K562 (cell line): Measurements from ENCODE around the gene RAD51D. TPM values are rescaled to one million over a fixed set of nuclear protein-coding genes. Genes with fewer than 3 reads are reported as not detected.
A peak's percentile ranks its signal among the peaks of the same experiment; 100 is the strongest.

Experiments
- GABPA ChIP-seq: fragments of 200-800 bp; sonication (Bioruptor generic); conservative IDR thresholded peaks from 2 replicates; pipeline ENCODE4 v1.6.1; 2016; ENCODE audit warnings: low read depth, missing genetic modification characterization, missing compliant biosample characterization
- KDM5B ChIP-seq: fragments of 200-600 bp; sonication (generic); IDR thresholded peaks from 2 replicates; pipeline ENCODE4 v1.6.1; 2012; ENCODE audit warnings: low read depth, mild to moderate bottlenecking, moderate library complexity, low read length, control low read depth, inconsistent platforms; ENCODE audit not compliant: insufficient replicate concordance
- L3MBTL2 ChIP-seq: fragments of 450-650 bp; IDR thresholded peaks from 2 replicates; pipeline ENCODE4 v1.6.1; 2016; ENCODE audit warnings: mild to moderate bottlenecking, moderate library complexity
- LARP7 ChIP-seq: fragments of 450-650 bp; IDR thresholded peaks from 2 replicates; pipeline ENCODE4 v1.6.1; 2016
- PHF8 ChIP-seq: fragments of 200-600 bp; sonication (generic); IDR thresholded peaks from 2 replicates; pipeline ENCODE4 v1.6.1; 2012; ENCODE audit warnings: mixed run types, mild to moderate bottlenecking, inconsistent platforms, low read length, moderate library complexity, borderline replicate concordance
- polyA plus RNA-seq, 8 experiments: library from polyadenylated mRNA; depleted of rRNA in 4 of 8; stranded (reverse) in 5 of 8; unstranded in 3 of 8; fragments of >200 nt; fragmentation: Nextera tagmentation in 2 of 8; fragmentation: Illumina TruSeq in 1 of 8; extraction: Ambion mirVana in 2 of 8; extraction: Trizol in 1 of 8; gene quantifications; 2 replicates each; pipeline versions ENCODE4 v1.2.1 to v1.2.3, GENCODE V29; 2011 to 2014; ENCODE audit warnings: inconsistent platforms in 1 of 8, missing spikeins in 1 of 8
- total RNA-seq, 7 experiments: library from RNA; depleted of rRNA in 6 of 7; stranded (reverse); fragments of >200 nt in 6 of 7; fragmentation: Illumina TruSeq in 2 of 7; extraction: Trizol in 2 of 7; gene quantifications; 2 replicates each; pipeline versions ENCODE4 v1.2.1 to v1.2.3, GENCODE V29; 2011 to 2021; ENCODE audit warnings: low replicate concordance in 1 of 7
- TF ChIP-seq, protein P1 (sequence below), 2 experiments: fragments of 450-650 bp; formaldehyde crosslinking in 1 of 2; IDR thresholded peaks; 2 replicates each; pipeline versions ENCODE4 v1.4.0 to v1.6.1; 2014 to 2020; ENCODE audit warnings: mild to moderate bottlenecking in 2 of 2, borderline replicate concordance in 1 of 2, low read depth in 1 of 2
- TF ChIP-seq, protein P2 (sequence below): sonication (generic); formaldehyde crosslinking; IDR thresholded peaks from 2 replicates; pipeline ENCODE4 v1.8.0; 2023; ENCODE audit warnings: mild to moderate bottlenecking, missing genetic modification reagents

RAD51D gene
- total and polyA plus RNA-seq, 9 of the 15 experiments (the other 6 are each of a cell fraction or from before 2014, with no cell fraction given): 2.2 to 16.9 (median 8.7) TPM

DNA sequence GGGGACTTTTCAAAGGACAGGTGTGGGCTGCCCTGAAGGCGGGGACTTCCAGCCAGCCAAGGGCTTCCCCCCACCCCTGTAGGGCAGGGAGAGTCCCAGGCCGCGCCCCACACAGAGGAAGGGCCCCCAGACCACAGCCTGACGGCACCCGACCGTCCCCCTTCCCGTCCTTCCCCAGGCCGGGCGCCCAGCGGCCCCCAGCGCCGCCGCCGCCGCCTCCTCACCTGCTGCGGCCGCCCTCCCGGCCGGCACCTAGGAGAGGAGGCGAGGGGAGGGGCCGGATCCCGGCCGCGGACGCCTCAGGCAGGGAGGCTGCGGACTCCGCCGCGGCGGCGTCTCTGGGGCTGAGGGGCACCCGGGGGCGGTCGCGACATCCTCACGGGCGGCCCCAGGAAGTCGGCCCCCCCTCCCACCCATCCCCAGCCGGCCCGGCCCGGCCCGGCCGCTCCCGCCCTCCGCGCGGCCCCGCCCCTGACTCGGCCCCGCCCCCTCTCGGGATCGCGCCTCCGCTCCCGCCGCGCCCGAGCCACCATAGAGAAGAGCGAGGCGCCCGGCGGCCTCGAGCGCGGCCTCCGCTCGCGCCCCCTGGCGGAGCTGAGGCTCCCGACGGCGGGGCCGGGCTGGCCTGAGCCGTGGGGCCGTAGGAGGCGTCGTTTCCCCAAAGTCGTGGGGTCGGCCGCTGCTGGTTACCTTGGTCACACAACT, 30.6 kb downstream of the RAD51D start (continued):
- TF ChIP-seq, protein P1, sequence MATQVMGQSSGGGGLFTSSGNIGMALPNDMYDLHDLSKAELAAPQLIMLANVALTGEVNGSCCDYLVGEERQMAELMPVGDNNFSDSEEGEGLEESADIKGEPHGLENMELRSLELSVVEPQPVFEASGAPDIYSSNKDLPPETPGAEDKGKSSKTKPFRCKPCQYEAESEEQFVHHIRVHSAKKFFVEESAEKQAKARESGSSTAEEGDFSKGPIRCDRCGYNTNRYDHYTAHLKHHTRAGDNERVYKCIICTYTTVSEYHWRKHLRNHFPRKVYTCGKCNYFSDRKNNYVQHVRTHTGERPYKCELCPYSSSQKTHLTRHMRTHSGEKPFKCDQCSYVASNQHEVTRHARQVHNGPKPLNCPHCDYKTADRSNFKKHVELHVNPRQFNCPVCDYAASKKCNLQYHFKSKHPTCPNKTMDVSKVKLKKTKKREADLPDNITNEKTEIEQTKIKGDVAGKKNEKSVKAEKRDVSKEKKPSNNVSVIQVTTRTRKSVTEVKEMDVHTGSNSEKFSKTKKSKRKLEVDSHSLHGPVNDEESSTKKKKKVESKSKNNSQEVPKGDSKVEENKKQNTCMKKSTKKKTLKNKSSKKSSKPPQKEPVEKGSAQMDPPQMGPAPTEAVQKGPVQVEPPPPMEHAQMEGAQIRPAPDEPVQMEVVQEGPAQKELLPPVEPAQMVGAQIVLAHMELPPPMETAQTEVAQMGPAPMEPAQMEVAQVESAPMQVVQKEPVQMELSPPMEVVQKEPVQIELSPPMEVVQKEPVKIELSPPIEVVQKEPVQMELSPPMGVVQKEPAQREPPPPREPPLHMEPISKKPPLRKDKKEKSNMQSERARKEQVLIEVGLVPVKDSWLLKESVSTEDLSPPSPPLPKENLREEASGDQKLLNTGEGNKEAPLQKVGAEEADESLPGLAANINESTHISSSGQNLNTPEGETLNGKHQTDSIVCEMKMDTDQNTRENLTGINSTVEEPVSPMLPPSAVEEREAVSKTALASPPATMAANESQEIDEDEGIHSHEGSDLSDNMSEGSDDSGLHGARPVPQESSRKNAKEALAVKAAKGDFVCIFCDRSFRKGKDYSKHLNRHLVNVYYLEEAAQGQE (IDR thresholded peaks at IDR 0.05; ENCODE audit: borderline replicate concordance): peak; percentile 55
- TF ChIP-seq, protein P1 (CRISPR knock-in tag; IDR thresholded peaks at IDR 0.05; ENCODE audit: low read depth): no peak; the same call in 1 of the 2 replicates
- TF ChIP-seq LARP7 (no peak), L3MBTL2 (peak; percentile 73), PHF8 (peak; percentile 50; the same call in 1 of the 2 replicates), GABPA (tag) (peak; percentile 64), KDM5B (peak; percentile 36)
- TF ChIP-seq, protein P2, sequence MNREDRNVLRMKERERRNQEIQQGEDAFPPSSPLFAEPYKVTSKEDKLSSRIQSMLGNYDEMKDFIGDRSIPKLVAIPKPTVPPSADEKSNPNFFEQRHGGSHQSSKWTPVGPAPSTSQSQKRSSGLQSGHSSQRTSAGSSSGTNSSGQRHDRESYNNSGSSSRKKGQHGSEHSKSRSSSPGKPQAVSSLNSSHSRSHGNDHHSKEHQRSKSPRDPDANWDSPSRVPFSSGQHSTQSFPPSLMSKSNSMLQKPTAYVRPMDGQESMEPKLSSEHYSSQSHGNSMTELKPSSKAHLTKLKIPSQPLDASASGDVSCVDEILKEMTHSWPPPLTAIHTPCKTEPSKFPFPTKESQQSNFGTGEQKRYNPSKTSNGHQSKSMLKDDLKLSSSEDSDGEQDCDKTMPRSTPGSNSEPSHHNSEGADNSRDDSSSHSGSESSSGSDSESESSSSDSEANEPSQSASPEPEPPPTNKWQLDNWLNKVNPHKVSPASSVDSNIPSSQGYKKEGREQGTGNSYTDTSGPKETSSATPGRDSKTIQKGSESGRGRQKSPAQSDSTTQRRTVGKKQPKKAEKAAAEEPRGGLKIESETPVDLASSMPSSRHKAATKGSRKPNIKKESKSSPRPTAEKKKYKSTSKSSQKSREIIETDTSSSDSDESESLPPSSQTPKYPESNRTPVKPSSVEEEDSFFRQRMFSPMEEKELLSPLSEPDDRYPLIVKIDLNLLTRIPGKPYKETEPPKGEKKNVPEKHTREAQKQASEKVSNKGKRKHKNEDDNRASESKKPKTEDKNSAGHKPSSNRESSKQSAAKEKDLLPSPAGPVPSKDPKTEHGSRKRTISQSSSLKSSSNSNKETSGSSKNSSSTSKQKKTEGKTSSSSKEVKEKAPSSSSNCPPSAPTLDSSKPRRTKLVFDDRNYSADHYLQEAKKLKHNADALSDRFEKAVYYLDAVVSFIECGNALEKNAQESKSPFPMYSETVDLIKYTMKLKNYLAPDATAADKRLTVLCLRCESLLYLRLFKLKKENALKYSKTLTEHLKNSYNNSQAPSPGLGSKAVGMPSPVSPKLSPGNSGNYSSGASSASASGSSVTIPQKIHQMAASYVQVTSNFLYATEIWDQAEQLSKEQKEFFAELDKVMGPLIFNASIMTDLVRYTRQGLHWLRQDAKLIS (CRISPR knock-in tag): no peak
